MM.1S (cell line): ENCODE results near the gene SDHA.
"Not testable (repeated sequence)": the region's sequence is repeated elsewhere in the genome, so short reads cannot be mapped to it uniquely, and the experiment has no call there.

Experiments
- EZH2 ChIP-seq: fragments of 300-600 bp; sonication (generic); optimal IDR thresholded peaks from 2 replicates; pipeline ENCODE3; 2017; ENCODE audit warnings: low read depth, mild to moderate bottlenecking, antibody characterized with exemption, low read length, mixed read lengths
- EZH2phosphoT487 ChIP-seq: fragments of 300-600 bp; sonication (generic); IDR thresholded peaks from 2 replicates; pipeline ENCODE4 v1.6.1; 2018; ENCODE audit warnings: antibody characterized with exemption, low read length
- TF ChIP-seq, protein P1 (sequence below): fragments of 300-600 bp; sonication (generic); IDR thresholded peaks from 2 replicates; pipeline ENCODE4 v1.5.1; 2016; ENCODE audit warnings: antibody characterized with exemption, low read length, mixed read lengths

- TF ChIP-seq, protein P1, sequence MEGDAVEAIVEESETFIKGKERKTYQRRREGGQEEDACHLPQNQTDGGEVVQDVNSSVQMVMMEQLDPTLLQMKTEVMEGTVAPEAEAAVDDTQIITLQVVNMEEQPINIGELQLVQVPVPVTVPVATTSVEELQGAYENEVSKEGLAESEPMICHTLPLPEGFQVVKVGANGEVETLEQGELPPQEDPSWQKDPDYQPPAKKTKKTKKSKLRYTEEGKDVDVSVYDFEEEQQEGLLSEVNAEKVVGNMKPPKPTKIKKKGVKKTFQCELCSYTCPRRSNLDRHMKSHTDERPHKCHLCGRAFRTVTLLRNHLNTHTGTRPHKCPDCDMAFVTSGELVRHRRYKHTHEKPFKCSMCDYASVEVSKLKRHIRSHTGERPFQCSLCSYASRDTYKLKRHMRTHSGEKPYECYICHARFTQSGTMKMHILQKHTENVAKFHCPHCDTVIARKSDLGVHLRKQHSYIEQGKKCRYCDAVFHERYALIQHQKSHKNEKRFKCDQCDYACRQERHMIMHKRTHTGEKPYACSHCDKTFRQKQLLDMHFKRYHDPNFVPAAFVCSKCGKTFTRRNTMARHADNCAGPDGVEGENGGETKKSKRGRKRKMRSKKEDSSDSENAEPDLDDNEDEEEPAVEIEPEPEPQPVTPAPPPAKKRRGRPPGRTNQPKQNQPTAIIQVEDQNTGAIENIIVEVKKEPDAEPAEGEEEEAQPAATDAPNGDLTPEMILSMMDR, result not testable (repeated sequence)
- not testable (repeated sequence) for TF ChIP-seq EZH2phosphoT487, EZH2
Observed at GRCh38 chr5:197031-197430, 21.1 kb upstream of the SDHA start.
